GM23248 (cell line): Measurements from ENCODE around the gene FAM111A.
"Not testable (repeated sequence)": the region's sequence is repeated elsewhere in the genome, so short reads cannot be mapped to it uniquely, and the experiment has no call there.

Source experiments
- EZH2 ChIP-seq: fragments of 200-600 bp; sonication (generic); IDR thresholded peaks from 2 replicates; pipeline ENCODE4 v1.6.1; 2018; ENCODE audit warnings: antibody characterized with exemption, mild to moderate bottlenecking; ENCODE audit not compliant: insufficient read depth, poor library complexity, severe bottlenecking
- EZH2phosphoT487 ChIP-seq: fragments of 200-600 bp; sonication (generic); IDR thresholded peaks from 2 replicates; pipeline ENCODE4 v1.6.1; 2018; ENCODE audit warnings: antibody characterized with exemption, moderate library complexity, mild to moderate bottlenecking, low read depth; ENCODE audit not compliant: insufficient read depth

DNA sequence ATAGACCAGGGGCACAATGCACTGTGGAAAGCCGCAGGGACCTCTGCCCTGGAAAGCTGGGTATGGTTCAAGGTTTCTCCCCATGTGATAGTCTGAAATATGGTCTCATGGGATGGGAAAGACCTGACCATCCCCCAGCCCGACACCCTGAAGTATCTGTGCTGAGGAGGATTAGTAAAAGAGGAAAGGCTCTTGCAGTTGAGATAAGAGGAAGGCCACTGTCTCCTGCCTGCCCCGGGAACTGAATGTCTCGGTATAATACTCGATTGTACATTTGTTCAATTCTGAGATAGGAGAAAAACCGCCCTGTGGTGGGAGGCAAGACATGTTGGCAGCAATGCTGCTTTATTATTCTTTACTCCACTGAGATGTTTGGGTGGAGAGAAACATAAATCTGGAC lies 6.1 kb upstream of the FAM111A start:
- TF ChIP-seq EZH2, EZH2phosphoT487: not testable (repeated sequence)
